Right ventricle myocardium inferior (tissue), 1 donor: Measurements from ENCODE around the gene CFAP90. TPM values are rescaled to one million over a fixed set of nuclear protein-coding genes. Genes with fewer than 3 reads are reported as not detected.

ENCODE experiments used
- ATAC-seq: fragments of 200-7000 bp; cut with Tn5 transposase; one replicate; pipeline ENCODE4 v1.9.1; 2020; ENCODE audit warnings: mild to moderate bottlenecking, moderate library complexity
- DNase-seq: peaks from one replicate; pipeline ENCODE4 v3.0.0; 2021; ENCODE audit errors: missing footprints
- intact Hi-C: fragments of 100-400 bp; cut with DNase I; formaldehyde crosslinking; loops from one replicate; pipeline ENCODE4 v1.11.0; 2022
- total RNA-seq: library from RNA; stranded (reverse); fragmentation: NEBNext Ultra II Directional; extraction: Animal tissue kit (Norgen Biotek cat#: 25700); gene quantifications from one replicate; pipeline ENCODE4 v1.2.1, GENCODE V29; 2021
- donor health status: DM: no; HTN: yes; CAD: no; lungs with severe emphysema.

Gene CFAP90
- total RNA-seq, 1 donor from 2014 or later: not detected

GRCh38 chr5:7794311-7794710 lies 56.6 kb downstream of the CFAP90 start:
- no peak for DNase-seq
- intact Hi-C loops: no loop called here
- ATAC-seq: no peak

- no peak for DNase-seq
- intact Hi-C loops: no loop called here
- ATAC-seq: no peak
These were observed 57.0 kb downstream of the CFAP90 start for GRCh38 chr5:7793895-7794294.

GRCh38 chr5:7789567-7789966 lies 61.4 kb downstream of the CFAP90 start:
- no peak for DNase-seq
- ATAC-seq: no peak
- intact Hi-C loops: no loop called here

DNA sequence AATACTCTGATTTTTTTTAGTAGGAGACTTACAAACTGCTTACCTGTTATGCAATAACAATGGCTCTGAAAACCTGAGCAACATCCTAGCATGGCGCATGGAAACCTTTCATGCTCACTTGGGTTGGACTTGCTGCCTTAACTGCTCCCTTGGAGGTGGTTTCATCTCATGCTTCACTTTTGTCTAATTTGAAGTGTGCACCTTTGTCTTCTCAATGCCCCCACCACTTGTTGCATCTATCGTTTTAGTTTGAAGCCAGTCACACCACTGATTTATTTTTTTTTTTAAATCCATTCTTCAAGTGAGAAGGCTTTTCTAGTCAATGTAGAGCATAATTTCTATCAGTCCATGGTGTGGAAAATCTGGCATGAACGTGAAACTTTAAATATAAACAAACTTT lies 63.2 kb downstream of the CFAP90 start:
- ATAC-seq (no peak), DNase-seq (no peak)
- intact Hi-C loops: no loop called here

GRCh38 chr5:7784683-7785380 lies 66.1 kb downstream of the CFAP90 start:
- DNase-seq (no peak), ATAC-seq (no peak)
- intact Hi-C loops: no loop called here

GRCh38 chr5:7781899-7782298 lies 69.0 kb downstream of the CFAP90 start:
- DNase-seq (no peak), ATAC-seq (no peak)
- intact Hi-C loops: no loop called here

Other genes with a start within 250 kb of the CFAP90 start
- 7.9 TPM for gene FASTKD3, start 17.9 kb upstream of the CFAP90 start, total RNA-seq
- 32.2 TPM for gene MTRR, start 18.0 kb upstream of the CFAP90 start, total RNA-seq